ENCODE results near the gene LAG3. TPM values are rescaled to one million over a fixed set of nuclear protein-coding genes. Genes with fewer than 3 reads are reported as not detected.

Gene LAG3
- total RNA-seq, 1 experiment from 2014 or later, result 0.58 TPM

- Mint-ChIP-seq H3K4me3 (ENCODE audit: unreplicated experiment) (peak within 1 kb of the TSS; percentile 95), H3K27ac (ENCODE audit: low read depth, unreplicated experiment) (peak within 1 kb of the TSS; percentile 92), H3K36me3 (ENCODE audit: insufficient read depth, unreplicated experiment) (peaks cover 34% of the 10 kb centered on the region), H3K9me3 (ENCODE audit: unreplicated experiment) (no peaks in the 10 kb centered on the region), H3K27me3 (ENCODE audit: insufficient read depth, unreplicated experiment) (no peaks in the 10 kb centered on the region), H3K4me1 (ENCODE audit: insufficient read depth, unreplicated experiment) (peaks cover 10% of the 10 kb centered on the region)
- TF ChIP-seq, protein P1, sequence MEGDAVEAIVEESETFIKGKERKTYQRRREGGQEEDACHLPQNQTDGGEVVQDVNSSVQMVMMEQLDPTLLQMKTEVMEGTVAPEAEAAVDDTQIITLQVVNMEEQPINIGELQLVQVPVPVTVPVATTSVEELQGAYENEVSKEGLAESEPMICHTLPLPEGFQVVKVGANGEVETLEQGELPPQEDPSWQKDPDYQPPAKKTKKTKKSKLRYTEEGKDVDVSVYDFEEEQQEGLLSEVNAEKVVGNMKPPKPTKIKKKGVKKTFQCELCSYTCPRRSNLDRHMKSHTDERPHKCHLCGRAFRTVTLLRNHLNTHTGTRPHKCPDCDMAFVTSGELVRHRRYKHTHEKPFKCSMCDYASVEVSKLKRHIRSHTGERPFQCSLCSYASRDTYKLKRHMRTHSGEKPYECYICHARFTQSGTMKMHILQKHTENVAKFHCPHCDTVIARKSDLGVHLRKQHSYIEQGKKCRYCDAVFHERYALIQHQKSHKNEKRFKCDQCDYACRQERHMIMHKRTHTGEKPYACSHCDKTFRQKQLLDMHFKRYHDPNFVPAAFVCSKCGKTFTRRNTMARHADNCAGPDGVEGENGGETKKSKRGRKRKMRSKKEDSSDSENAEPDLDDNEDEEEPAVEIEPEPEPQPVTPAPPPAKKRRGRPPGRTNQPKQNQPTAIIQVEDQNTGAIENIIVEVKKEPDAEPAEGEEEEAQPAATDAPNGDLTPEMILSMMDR (IDR thresholded peaks at IDR 0.05; ENCODE audit: unreplicated experiment), result no peak
- POLR2A ChIA-PET, result interaction anchor here (0.6 to 4.5 kb wide), 35 partner anchors 9 to 210 kb away, joined by 3 to 119 read pairs (median 6); partner anchors contain the start of genes CDCA3, COPS7A, LAG3 and PTMS
- CTCF ChIA-PET, result interaction anchor here (0.6 to 5.6 kb wide), 50 partner anchors 8 to 409 kb away, joined by 3 to 174 read pairs (median 5); partner anchors contain the start of genes CD4, CDCA3, COPS7A and GNB3
- intact Hi-C loops (cut with micrococcal nuclease), result loop anchor here (1.0 to 2.0 kb wide), 7 partner anchors 13 to 136 kb away; partner anchors contain the start of genes PTMS and ZNF384
- DNase-seq (ENCODE audit: unreplicated experiment), result peak; percentile 99
- BruUV-seq (replicated peaks), result TSS peak; percentile 78
Observed at GRCh38 chr12:6752921-6753771, 19.2 kb upstream of the LAG3 start, which contains the start of gene MLF2. Gene MLF2 (minus strand): TSS chr12:6753141. CDS start chr12:6752334, 807 bp downstream.

- Mint-ChIP-seq H3K9me3 (ENCODE audit: unreplicated experiment) (no peaks in the 10 kb centered on the region), H3K27ac (ENCODE audit: low read depth, unreplicated experiment) (peak overlapping the region; percentile 92), H3K36me3 (ENCODE audit: insufficient read depth, unreplicated experiment) (peaks cover 30% of the 10 kb centered on the region), H3K27me3 (ENCODE audit: insufficient read depth, unreplicated experiment) (no peaks in the 10 kb centered on the region), H3K4me1 (ENCODE audit: insufficient read depth, unreplicated experiment) (peaks cover 16% of the 10 kb centered on the region), H3K4me3 (ENCODE audit: unreplicated experiment) (peak overlapping the region; percentile 95)
- ChIA-PET POLR2A (interaction anchor here (0.6 to 4.5 kb wide), 24 partner anchors 9 to 183 kb away, joined by 3 to 119 read pairs (median 8); partner anchors contain the start of genes CDCA3, COPS7A, LAG3 and PTMS), CTCF (interaction anchor here (0.6 to 5.6 kb wide), 44 partner anchors 8 to 410 kb away, joined by 3 to 174 read pairs (median 5); partner anchors contain the start of genes CD4, COPS7A, GNB3 and GPR162)
- no peak for DNase-seq (ENCODE audit: unreplicated experiment)
- BruUV-seq (replicated peaks), result no TSS peak
- TF ChIP-seq, protein P1 (IDR thresholded peaks at IDR 0.05; ENCODE audit: unreplicated experiment), result peak; percentile 90
- intact Hi-C loops (cut with micrococcal nuclease), result loop anchor here (1.0 to 2.0 kb wide), 7 partner anchors 12 to 137 kb away; partner anchors contain the start of genes PTMS and ZNF384
Observed at GRCh38 chr12:6753772-6754356, 18.5 kb upstream of the LAG3 start.

- POLR2A ChIA-PET, result interaction anchor here (0.7 to 4.5 kb wide), 15 partner anchors 9 to 118 kb away, joined by 4 to 119 read pairs (median 23); partner anchors contain the start of genes CDCA3, COPS7A, LAG3 and PTMS
- Mint-ChIP-seq H3K36me3 (ENCODE audit: insufficient read depth, unreplicated experiment) (peaks cover 25% of the 10 kb centered on the region), H3K27me3 (ENCODE audit: insufficient read depth, unreplicated experiment) (no peaks in the 10 kb centered on the region), H3K4me3 (ENCODE audit: unreplicated experiment) (no peak overlapping the region), H3K27ac (ENCODE audit: low read depth, unreplicated experiment) (peak overlapping the region; percentile 92), H3K4me1 (ENCODE audit: insufficient read depth, unreplicated experiment) (peaks cover 16% of the 10 kb centered on the region), H3K9me3 (ENCODE audit: unreplicated experiment) (no peaks in the 10 kb centered on the region)
- TF ChIP-seq, protein P1 (IDR thresholded peaks at IDR 0.05; ENCODE audit: unreplicated experiment), result no peak
- CTCF ChIA-PET, result interaction anchor here (0.6 to 5.6 kb wide), 35 partner anchors 8 to 410 kb away, joined by 3 to 174 read pairs (median 6); partner anchors contain the start of genes COPS7A, GNB3, GPR162 and PTMS
- DNase-seq (ENCODE audit: unreplicated experiment), result no peak
- intact Hi-C loops (cut with micrococcal nuclease), result no loop called here
- BruUV-seq (replicated peaks), result no TSS peak
Observed at GRCh38 chr12:6754411-6754810, 17.9 kb upstream of the LAG3 start.
